Astrocyte (in vitro differentiated cells and primary cell): ENCODE data around the gene ACTL8. TPM values are rescaled to one million over a fixed set of nuclear protein-coding genes. Genes with fewer than 3 reads are reported as not detected.

Experiments used
- DNase-seq: peaks from one replicate; pipeline ENCODE4 v3.0.0-alpha.2; 2010; ENCODE audit warnings: low read depth
- FAIRE-seq: peaks from 2 replicates; lab custom pipeline; 2011; peaks lifted over from hg19 to GRCh38; lab: Jason Lieb, UNC
- H2AFZ ChIP-seq: 2 replicates; pipeline ENCODE4 v1.6.0; 2012; ENCODE audit warnings: low read depth, low read length, inconsistent platforms
- H3K27ac ChIP-seq: 2 replicates; pipeline ENCODE4 v1.5.1; 2011; ENCODE audit warnings: low read depth, low read length, inconsistent platforms
- H3K27me3 ChIP-seq: 2 replicates; pipeline ENCODE4 v1.6.0; 2011; ENCODE audit warnings: low read length, inconsistent platforms; ENCODE audit not compliant: insufficient read depth
- H3K36me3 ChIP-seq: 2 replicates; pipeline ENCODE4 v1.5.1; 2011; ENCODE audit warnings: low read length, inconsistent platforms; ENCODE audit not compliant: insufficient read depth
- H3K4me1 ChIP-seq: 2 replicates; pipeline ENCODE4 v1.5.1; 2011; ENCODE audit warnings: low read length, inconsistent platforms; ENCODE audit not compliant: insufficient read depth
- H3K4me2 ChIP-seq: 2 replicates; pipeline ENCODE4 v1.6.0; 2012; ENCODE audit warnings: low read length, inconsistent platforms
- H3K4me3 ChIP-seq: 2 replicates; pipeline ENCODE4 v1.5.1; 2011; ENCODE audit warnings: low read depth, mild to moderate bottlenecking, low read length, inconsistent platforms; ENCODE audit not compliant: insufficient read depth
- H3K79me2 ChIP-seq: 2 replicates; pipeline ENCODE4 v1.6.0; 2012; ENCODE audit warnings: mild to moderate bottlenecking, low read length, inconsistent platforms; ENCODE audit not compliant: insufficient read depth
- H3K9ac ChIP-seq: 2 replicates; pipeline ENCODE4 v1.6.0; 2012; ENCODE audit warnings: mild to moderate bottlenecking, low read length, inconsistent platforms
- H3K9me3 ChIP-seq: 2 replicates; pipeline ENCODE4 v1.5.1; 2012; ENCODE audit warnings: low read depth, mild to moderate bottlenecking, low read length, inconsistent platforms; ENCODE audit not compliant: insufficient read depth
- H4K20me1 ChIP-seq: 2 replicates; pipeline ENCODE4 v1.6.0; 2012; ENCODE audit warnings: low read length, inconsistent platforms; ENCODE audit not compliant: insufficient read depth
- H3K27ac Mint-ChIP-seq: one replicate; pipeline ENCODE4 v1.8.0; 2021; ENCODE audit warnings: mild to moderate bottlenecking, mixed read lengths; ENCODE audit not compliant: unreplicated experiment
- H3K27me3 Mint-ChIP-seq: one replicate; pipeline ENCODE4 v1.8.0; 2021; ENCODE audit warnings: low read depth, mixed read lengths; ENCODE audit not compliant: unreplicated experiment
- H3K36me3 Mint-ChIP-seq: one replicate; pipeline ENCODE4 v1.8.0; 2021; ENCODE audit warnings: low read depth, mixed read lengths; ENCODE audit not compliant: unreplicated experiment
- H3K4me1 Mint-ChIP-seq: one replicate; pipeline ENCODE4 v1.8.0; 2021; ENCODE audit warnings: low read depth, mixed read lengths; ENCODE audit not compliant: unreplicated experiment
- H3K4me3 Mint-ChIP-seq: one replicate; pipeline ENCODE4 v1.8.0; 2021; ENCODE audit warnings: mild to moderate bottlenecking, moderate library complexity, mixed read lengths; ENCODE audit not compliant: unreplicated experiment
- H3K9me3 Mint-ChIP-seq: one replicate; pipeline ENCODE4 v1.8.0; 2021; ENCODE audit warnings: mild to moderate bottlenecking, mixed read lengths; ENCODE audit not compliant: unreplicated experiment
- EZH2 ChIP-seq: IDR thresholded peaks from 2 replicates; pipeline ENCODE4 v1.6.1; 2012; ENCODE audit warnings: mild to moderate bottlenecking, low read length, inconsistent platforms; ENCODE audit not compliant: insufficient read depth
- total RNA-seq: library from RNA; stranded (reverse); gene quantifications from 2 replicates; pipeline ENCODE4 v1.2.1, GENCODE V29; 2021
- TF ChIP-seq, protein P1 (sequence below): IDR thresholded peaks from 2 replicates; pipeline ENCODE4 v1.5.1; 2011; ENCODE audit warnings: low read depth, mild to moderate bottlenecking, inconsistent platforms, low read length, moderate library complexity; ENCODE audit not compliant: insufficient read depth

ACTL8 gene
- total RNA-seq, 1 donor from 2014 or later: 2.0 TPM

DNA sequence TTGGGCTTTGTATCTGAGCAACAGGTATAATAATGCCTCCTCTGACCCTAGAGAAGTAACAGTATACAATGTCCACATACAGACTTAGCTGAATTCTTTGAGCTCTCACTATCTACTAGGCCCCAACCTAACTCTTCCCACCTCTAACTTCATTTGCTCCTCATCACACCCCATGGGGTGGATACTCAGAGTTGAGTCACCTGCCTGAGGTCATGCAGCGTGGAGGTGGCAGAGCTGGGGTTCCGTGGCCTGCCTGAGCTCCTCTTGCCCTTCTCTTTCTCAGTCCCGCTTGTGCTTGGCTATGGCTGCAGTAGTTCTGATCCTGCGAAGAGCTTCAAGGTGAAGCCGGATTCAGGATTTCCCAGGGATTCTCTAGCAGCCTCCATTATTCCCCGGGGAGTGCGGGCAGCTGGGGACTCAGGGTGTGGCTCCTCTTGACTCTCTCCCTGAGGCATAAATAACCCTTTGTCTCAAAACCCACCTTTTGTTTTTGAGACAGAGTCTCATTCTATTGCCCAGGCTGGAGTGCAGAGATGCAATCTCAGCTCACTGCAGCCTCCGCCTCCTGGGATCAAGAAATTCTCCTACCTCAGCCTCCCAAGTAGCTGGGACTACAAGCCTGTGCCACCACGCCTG, 29.9 kb upstream of the ACTL8 start:
- H3K27me3 Mint-ChIP-seq: peaks cover 35% of the 10 kb centered on the region
- Histone ChIP-seq H3K36me3 (no peaks in the 10 kb centered on the region), H3K9me3 (no peaks in the 10 kb centered on the region), H3K4me3 (no peak overlapping the region), H3K4me1 (no peaks in the 10 kb centered on the region), H3K79me2 (no peaks in the 10 kb centered on the region), H3K27ac (no peak overlapping the region), H4K20me1 (no peaks in the 10 kb centered on the region), H3K4me2 (no peak overlapping the region), H2AFZ (no peak overlapping the region), H3K27me3 (peaks cover 5% of the 10 kb centered on the region), H3K9ac (no peak overlapping the region)
- no peak for FAIRE-seq
- DNase-seq: no peak
- H3K4me1 Mint-ChIP-seq: peaks cover 1% of the 10 kb centered on the region
- no peak overlapping the region for H3K27ac Mint-ChIP-seq
- no peak for TF ChIP-seq EZH2
- TF ChIP-seq, protein P1, sequence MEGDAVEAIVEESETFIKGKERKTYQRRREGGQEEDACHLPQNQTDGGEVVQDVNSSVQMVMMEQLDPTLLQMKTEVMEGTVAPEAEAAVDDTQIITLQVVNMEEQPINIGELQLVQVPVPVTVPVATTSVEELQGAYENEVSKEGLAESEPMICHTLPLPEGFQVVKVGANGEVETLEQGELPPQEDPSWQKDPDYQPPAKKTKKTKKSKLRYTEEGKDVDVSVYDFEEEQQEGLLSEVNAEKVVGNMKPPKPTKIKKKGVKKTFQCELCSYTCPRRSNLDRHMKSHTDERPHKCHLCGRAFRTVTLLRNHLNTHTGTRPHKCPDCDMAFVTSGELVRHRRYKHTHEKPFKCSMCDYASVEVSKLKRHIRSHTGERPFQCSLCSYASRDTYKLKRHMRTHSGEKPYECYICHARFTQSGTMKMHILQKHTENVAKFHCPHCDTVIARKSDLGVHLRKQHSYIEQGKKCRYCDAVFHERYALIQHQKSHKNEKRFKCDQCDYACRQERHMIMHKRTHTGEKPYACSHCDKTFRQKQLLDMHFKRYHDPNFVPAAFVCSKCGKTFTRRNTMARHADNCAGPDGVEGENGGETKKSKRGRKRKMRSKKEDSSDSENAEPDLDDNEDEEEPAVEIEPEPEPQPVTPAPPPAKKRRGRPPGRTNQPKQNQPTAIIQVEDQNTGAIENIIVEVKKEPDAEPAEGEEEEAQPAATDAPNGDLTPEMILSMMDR: no peak
- no peaks in the 10 kb centered on the region for H3K36me3 Mint-ChIP-seq
- no peak overlapping the region for H3K4me3 Mint-ChIP-seq
- peaks cover 2% of the 10 kb centered on the region for H3K9me3 Mint-ChIP-seq

DNA sequence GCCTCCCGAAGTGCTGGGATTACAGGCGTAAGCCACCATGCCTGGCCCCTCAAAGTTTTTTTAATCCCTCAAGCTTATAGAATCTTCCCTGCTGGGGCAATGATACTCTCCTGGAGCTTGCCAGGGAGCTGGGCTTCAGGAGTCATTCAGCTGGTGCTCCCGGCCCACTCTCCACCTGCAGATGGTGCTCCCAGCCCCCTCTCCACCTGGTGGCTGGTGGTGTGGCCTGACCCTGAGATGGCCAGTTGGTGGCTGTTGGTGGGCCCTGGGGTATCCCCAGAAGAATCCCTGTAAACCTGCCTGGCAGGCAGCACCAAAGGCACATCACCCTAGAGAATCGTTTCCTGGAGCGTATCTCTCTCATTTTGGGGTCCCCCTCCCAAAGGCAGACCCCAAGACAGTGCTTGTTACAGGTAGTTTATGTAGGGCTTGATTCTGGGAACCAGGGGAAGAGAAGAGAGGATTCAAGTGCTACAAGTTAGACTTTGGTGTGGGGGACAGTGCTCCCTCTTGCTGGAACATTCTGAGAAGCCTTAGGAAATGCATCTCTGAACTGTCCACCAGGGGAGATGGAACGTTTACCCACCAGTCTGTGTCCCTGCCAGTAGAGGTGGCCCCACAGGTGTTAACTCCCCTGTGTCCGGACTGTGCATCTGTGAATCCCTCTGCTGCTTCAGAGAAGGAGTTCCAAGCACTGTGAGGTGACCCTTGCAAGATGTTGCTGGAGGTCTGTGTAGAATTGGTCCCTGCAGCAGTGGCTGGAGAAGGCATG, 29.1 kb upstream of the ACTL8 start:
- TF ChIP-seq, protein P1: no peak
- no peak for TF ChIP-seq EZH2
- Histone ChIP-seq H3K4me3 (no peak overlapping the region), H2AFZ (no peak overlapping the region), H3K4me2 (no peak overlapping the region), H4K20me1 (no peaks in the 10 kb centered on the region), H3K36me3 (no peaks in the 10 kb centered on the region), H3K9me3 (no peaks in the 10 kb centered on the region), H3K4me1 (no peaks in the 10 kb centered on the region), H3K27me3 (peaks cover 5% of the 10 kb centered on the region), H3K27ac (no peak overlapping the region), H3K79me2 (no peaks in the 10 kb centered on the region), H3K9ac (no peak overlapping the region)
- DNase-seq: no peak
- Mint-ChIP-seq H3K36me3 (no peaks in the 10 kb centered on the region), H3K4me1 (no peaks in the 10 kb centered on the region), H3K27ac (no peak overlapping the region), H3K4me3 (no peak overlapping the region), H3K9me3 (peaks cover 2% of the 10 kb centered on the region), H3K27me3 (peaks cover 39% of the 10 kb centered on the region)
- FAIRE-seq: no peak
